Measurements from ENCODE around the gene MOK. TPM values are rescaled to one million over a fixed set of nuclear protein-coding genes. Genes with fewer than 3 reads are reported as not detected.

Gene MOK
- total RNA-seq, 1 experiment from 2014 or later, result 2.0 TPM

DNA sequence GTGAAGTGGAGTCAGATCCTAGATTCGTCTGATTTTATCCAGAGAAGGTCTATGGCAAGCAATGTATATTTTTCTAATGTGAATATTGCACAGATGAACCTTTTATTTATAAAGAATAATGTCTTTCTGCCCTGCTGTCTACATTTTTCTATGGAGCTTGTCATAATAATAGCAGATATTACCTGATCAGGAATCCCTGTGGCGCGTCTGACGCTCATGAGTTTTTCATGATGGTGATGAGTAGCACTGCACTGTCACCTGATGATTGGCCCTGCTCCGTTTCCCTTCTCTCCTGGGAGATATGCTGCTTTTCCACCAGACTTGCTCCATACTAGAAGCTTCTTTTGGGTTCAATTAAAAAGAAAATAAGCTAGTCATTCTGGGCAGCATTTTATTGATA lies 37.3 kb upstream of the MOK start:
- Mint-ChIP-seq H3K27ac (peak overlapping the region; percentile 74; the same call in 1 of the 2 replicates), H3K27me3 (ENCODE audit: low read depth) (no peaks in the 10 kb centered on the region), H3K9me3 (no peaks in the 10 kb centered on the region), H3K36me3 (peaks cover 22% of the 10 kb centered on the region), H3K4me3 (no peak overlapping the region), H3K4me1 (no peaks in the 10 kb centered on the region; the same call in 1 of the 2 replicates)
- DNase-seq (ENCODE audit: low spot score) (no peak), ATAC-seq (no peak)
- TF ChIP-seq SMAD4 (CRISPR knock-in tag; IDR thresholded peaks at IDR 0.05) (no peak), ZNF232 (CRISPR knock-in tag; IDR thresholded peaks at IDR 0.05) (no peak), NR3C1 (CRISPR knock-in tag; conservative IDR thresholded peaks at IDR 0.05; ENCODE audit: low read depth) (no peak), GRHL2 (CRISPR knock-in tag; IDR thresholded peaks at IDR 0.05; ENCODE audit: insufficient replicate concordance, severe bottlenecking) (no peak)
- TF ChIP-seq, protein P1, sequence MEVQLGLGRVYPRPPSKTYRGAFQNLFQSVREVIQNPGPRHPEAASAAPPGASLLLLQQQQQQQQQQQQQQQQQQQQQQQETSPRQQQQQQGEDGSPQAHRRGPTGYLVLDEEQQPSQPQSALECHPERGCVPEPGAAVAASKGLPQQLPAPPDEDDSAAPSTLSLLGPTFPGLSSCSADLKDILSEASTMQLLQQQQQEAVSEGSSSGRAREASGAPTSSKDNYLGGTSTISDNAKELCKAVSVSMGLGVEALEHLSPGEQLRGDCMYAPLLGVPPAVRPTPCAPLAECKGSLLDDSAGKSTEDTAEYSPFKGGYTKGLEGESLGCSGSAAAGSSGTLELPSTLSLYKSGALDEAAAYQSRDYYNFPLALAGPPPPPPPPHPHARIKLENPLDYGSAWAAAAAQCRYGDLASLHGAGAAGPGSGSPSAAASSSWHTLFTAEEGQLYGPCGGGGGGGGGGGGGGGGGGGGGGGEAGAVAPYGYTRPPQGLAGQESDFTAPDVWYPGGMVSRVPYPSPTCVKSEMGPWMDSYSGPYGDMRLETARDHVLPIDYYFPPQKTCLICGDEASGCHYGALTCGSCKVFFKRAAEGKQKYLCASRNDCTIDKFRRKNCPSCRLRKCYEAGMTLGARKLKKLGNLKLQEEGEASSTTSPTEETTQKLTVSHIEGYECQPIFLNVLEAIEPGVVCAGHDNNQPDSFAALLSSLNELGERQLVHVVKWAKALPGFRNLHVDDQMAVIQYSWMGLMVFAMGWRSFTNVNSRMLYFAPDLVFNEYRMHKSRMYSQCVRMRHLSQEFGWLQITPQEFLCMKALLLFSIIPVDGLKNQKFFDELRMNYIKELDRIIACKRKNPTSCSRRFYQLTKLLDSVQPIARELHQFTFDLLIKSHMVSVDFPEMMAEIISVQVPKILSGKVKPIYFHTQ (CRISPR knock-in tag; IDR thresholded peaks at IDR 0.05), result no peak
- TF ChIP-seq, protein P2, sequence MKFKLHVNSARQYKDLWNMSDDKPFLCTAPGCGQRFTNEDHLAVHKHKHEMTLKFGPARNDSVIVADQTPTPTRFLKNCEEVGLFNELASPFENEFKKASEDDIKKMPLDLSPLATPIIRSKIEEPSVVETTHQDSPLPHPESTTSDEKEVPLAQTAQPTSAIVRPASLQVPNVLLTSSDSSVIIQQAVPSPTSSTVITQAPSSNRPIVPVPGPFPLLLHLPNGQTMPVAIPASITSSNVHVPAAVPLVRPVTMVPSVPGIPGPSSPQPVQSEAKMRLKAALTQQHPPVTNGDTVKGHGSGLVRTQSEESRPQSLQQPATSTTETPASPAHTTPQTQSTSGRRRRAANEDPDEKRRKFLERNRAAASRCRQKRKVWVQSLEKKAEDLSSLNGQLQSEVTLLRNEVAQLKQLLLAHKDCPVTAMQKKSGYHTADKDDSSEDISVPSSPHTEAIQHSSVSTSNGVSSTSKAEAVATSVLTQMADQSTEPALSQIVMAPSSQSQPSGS (CRISPR knock-in tag; IDR thresholded peaks at IDR 0.05; ENCODE audit: borderline replicate concordance, low read depth), result no peak
- ChIA-PET POLR2A (no interaction called here), CTCF (interaction anchor here (0.6 to 1.2 kb wide), 2 partner anchors 95 to 1108 kb away, joined by 3 to 4 read pairs; no protein-coding TSS in a partner anchor)

DNA sequence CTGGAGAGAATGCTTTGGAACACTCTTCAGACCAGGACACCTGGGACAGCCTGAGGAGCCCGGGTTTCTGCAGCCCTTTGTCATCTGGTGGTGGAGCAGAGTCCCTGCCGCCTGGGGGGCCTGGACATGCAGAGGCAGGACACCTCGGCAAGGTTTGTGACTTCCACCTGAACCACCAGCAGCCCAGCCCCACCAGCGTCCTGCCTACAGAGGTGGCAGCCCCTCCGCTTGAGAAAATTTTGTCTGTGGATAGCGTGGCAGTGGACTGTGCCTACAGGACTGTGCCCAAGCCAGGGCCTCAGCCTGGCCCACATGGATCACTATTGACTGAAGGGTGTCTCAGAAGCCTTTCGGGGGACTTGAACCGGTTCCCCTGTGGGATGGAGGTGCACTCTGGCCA lies 36.6 kb upstream of the MOK start:
- POLR2A ChIA-PET, result no interaction called here
- Mint-ChIP-seq H3K4me1 (no peaks in the 10 kb centered on the region; the same call in 1 of the 2 replicates), H3K36me3 (peaks cover 19% of the 10 kb centered on the region), H3K9me3 (no peaks in the 10 kb centered on the region), H3K27me3 (ENCODE audit: low read depth) (no peaks in the 10 kb centered on the region), H3K4me3 (no peak overlapping the region), H3K27ac (no peak overlapping the region)
- DNase-seq (ENCODE audit: low spot score), result no peak
- TF ChIP-seq PRRX2 (CRISPR knock-in tag; IDR thresholded peaks at IDR 0.05), result no peak
- TF ChIP-seq, protein P3, sequence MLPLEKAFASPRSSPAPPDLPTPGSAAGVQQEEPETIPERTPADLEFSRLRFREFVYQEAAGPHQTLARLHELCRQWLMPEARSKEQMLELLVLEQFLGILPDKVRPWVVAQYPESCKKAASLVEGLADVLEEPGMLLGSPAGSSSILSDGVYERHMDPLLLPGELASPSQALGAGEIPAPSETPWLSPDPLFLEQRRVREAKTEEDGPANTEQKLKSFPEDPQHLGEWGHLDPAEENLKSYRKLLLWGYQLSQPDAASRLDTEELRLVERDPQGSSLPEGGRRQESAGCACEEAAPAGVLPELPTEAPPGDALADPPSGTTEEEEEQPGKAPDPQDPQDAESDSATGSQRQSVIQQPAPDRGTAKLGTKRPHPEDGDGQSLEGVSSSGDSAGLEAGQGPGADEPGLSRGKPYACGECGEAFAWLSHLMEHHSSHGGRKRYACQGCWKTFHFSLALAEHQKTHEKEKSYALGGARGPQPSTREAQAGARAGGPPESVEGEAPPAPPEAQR (CRISPR knock-in tag; IDR thresholded peaks at IDR 0.05), result no peak
- no peak for TF ChIP-seq TEAD4 (CRISPR knock-in tag; IDR thresholded peaks at IDR 0.05)
- TF ChIP-seq, protein P4, sequence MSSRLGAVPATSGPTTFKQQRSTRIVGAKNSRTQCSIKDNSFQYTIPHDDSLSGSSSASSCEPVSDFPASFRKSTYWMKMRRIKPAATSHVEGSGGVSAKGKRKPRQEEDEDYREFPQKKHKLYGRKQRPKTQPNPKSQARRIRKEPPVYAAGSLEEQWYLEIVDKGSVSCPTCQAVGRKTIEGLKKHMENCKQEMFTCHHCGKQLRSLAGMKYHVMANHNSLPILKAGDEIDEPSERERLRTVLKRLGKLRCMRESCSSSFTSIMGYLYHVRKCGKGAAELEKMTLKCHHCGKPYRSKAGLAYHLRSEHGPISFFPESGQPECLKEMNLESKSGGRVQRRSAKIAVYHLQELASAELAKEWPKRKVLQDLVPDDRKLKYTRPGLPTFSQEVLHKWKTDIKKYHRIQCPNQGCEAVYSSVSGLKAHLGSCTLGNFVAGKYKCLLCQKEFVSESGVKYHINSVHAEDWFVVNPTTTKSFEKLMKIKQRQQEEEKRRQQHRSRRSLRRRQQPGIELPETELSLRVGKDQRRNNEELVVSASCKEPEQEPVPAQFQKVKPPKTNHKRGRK (CRISPR knock-in tag; IDR thresholded peaks at IDR 0.05; ENCODE audit: borderline replicate concordance), result no peak
- no peak for TF ChIP-seq SP1 (CRISPR knock-in tag; conservative IDR thresholded peaks at IDR 0.05)
- TF ChIP-seq, protein P5, sequence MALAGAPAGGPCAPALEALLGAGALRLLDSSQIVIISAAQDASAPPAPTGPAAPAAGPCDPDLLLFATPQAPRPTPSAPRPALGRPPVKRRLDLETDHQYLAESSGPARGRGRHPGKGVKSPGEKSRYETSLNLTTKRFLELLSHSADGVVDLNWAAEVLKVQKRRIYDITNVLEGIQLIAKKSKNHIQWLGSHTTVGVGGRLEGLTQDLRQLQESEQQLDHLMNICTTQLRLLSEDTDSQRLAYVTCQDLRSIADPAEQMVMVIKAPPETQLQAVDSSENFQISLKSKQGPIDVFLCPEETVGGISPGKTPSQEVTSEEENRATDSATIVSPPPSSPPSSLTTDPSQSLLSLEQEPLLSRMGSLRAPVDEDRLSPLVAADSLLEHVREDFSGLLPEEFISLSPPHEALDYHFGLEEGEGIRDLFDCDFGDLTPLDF (CRISPR knock-in tag; IDR thresholded peaks at IDR 0.05), result no peak
- TF ChIP-seq, protein P6, sequence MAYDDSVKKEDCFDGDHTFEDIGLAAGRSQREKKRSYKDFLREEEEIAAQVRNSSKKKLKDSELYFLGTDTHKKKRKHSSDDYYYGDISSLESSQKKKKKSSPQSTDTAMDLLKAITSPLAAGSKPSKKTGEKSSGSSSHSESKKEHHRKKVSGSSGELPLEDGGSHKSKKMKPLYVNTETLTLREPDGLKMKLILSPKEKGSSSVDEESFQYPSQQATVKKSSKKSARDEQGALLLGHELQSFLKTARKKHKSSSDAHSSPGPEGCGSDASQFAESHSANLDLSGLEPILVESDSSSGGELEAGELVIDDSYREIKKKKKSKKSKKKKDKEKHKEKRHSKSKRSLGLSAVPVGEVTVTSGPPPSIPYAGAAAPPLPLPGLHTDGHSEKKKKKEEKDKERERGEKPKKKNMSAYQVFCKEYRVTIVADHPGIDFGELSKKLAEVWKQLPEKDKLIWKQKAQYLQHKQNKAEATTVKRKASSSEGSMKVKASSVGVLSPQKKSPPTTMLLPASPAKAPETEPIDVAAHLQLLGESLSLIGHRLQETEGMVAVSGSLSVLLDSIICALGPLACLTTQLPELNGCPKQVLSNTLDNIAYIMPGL (CRISPR knock-in tag; IDR thresholded peaks at IDR 0.05), result no peak
- TF ChIP-seq, protein P7, sequence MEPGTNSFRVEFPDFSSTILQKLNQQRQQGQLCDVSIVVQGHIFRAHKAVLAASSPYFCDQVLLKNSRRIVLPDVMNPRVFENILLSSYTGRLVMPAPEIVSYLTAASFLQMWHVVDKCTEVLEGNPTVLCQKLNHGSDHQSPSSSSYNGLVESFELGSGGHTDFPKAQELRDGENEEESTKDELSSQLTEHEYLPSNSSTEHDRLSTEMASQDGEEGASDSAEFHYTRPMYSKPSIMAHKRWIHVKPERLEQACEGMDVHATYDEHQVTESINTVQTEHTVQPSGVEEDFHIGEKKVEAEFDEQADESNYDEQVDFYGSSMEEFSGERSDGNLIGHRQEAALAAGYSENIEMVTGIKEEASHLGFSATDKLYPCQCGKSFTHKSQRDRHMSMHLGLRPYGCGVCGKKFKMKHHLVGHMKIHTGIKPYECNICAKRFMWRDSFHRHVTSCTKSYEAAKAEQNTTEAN (CRISPR knock-in tag; IDR thresholded peaks at IDR 0.05), result no peak
- no peak for TF ChIP-seq ZNF671 (CRISPR knock-in tag; IDR thresholded peaks at IDR 0.05)
- no peak for TF ChIP-seq TEAD1 (CRISPR knock-in tag; IDR thresholded peaks at IDR 0.05)
- CTCF ChIA-PET, result interaction anchor here (1.2 kb wide), 1 partner anchor 96 kb away, joined by 3 read pairs; no protein-coding TSS in a partner anchor
- ATAC-seq, result no peak

All from WTC11 (cell line).